K562 (cell line): ENCODE results near the gene SLC9A3. TPM values are rescaled to one million over a fixed set of nuclear protein-coding genes. Genes with fewer than 3 reads are reported as not detected.

Source experiments
- ASH1L ChIP-seq: fragments of 450-650 bp; IDR thresholded peaks from 2 replicates; pipeline ENCODE4 v1.6.1; 2018; ENCODE audit warnings: borderline replicate concordance, mild to moderate bottlenecking, low read depth; ENCODE audit not compliant: partially characterized antibody
- BHLHE40 ChIP-seq: IDR thresholded peaks from 2 replicates; pipeline ENCODE4 v1.6.1; 2011; ENCODE audit warnings: low read length, improper control_type of control experiment
- EWSR1 ChIP-seq: fragments of 450-650 bp; IDR thresholded peaks from 2 replicates; pipeline ENCODE4 v1.6.1; 2018; ENCODE audit warnings: borderline replicate concordance, mild to moderate bottlenecking, low read depth, moderate library complexity; ENCODE audit not compliant: partially characterized antibody
- FOXA3 ChIP-seq, 2 experiments: fragments of 450-650 bp in 1 of 2; sonication (generic) in 1 of 2; formaldehyde crosslinking; IDR thresholded peaks in 1 of 2; conservative IDR thresholded peaks in 1 of 2; 2 replicates each; pipeline versions ENCODE4 v1.4.0 to v1.8.0; 2020 to 2022; ENCODE audit warnings: mild to moderate bottlenecking in 2 of 2, missing genetic modification reagents in 1 of 2
- GABPB1 ChIP-seq: sonication (generic); formaldehyde crosslinking; IDR thresholded peaks from 2 replicates; pipeline ENCODE4 v1.8.0; 2022; ENCODE audit warnings: mild to moderate bottlenecking, missing genetic modification reagents
- MCM7 ChIP-seq, 2 experiments: fragments of 450-650 bp; IDR thresholded peaks; 2 replicates each; pipeline ENCODE4 v1.6.1; 2016 to 2018
- XRCC4 ChIP-seq: IDR thresholded peaks from one replicate; pipeline ENCODE4 v1.6.1; 2011; ENCODE audit not compliant: insufficient read depth, insufficient read length; ENCODE audit errors: extremely low read depth
- XRCC5 ChIP-seq: fragments of 200-400 bp; formaldehyde crosslinking; IDR thresholded peaks from 2 replicates; pipeline ENCODE4 v1.6.1; 2017; ENCODE audit warnings: low read depth, mild to moderate bottlenecking, low read length
- ZNF699 ChIP-seq: fragments of 250-450 bp; sonication (Bioruptor Pico); IDR thresholded peaks from 2 replicates; pipeline ENCODE4 v1.8.0; 2021; ENCODE audit warnings: mild to moderate bottlenecking, moderate library complexity; ENCODE audit not compliant: insufficient replicate concordance
- polyA plus RNA-seq, 8 experiments: library from polyadenylated mRNA; depleted of rRNA in 4 of 8; stranded (reverse) in 5 of 8; unstranded in 3 of 8; fragments of >200 nt; fragmentation: Nextera tagmentation in 2 of 8; fragmentation: Illumina TruSeq in 1 of 8; extraction: Ambion mirVana in 2 of 8; extraction: Trizol in 1 of 8; gene quantifications; 2 replicates each; pipeline versions ENCODE4 v1.2.1 to v1.2.3, GENCODE V29; 2011 to 2014; ENCODE audit warnings: inconsistent platforms in 1 of 8, missing spikeins in 1 of 8
- total RNA-seq, 7 experiments: library from RNA; depleted of rRNA in 6 of 7; stranded (reverse); fragments of >200 nt in 6 of 7; fragmentation: Illumina TruSeq in 2 of 7; extraction: Trizol in 2 of 7; gene quantifications; 2 replicates each; pipeline versions ENCODE4 v1.2.1 to v1.2.3, GENCODE V29; 2011 to 2021; ENCODE audit warnings: low replicate concordance in 1 of 7
- TF ChIP-seq, protein P1 (sequence below): fragments of 450-650 bp; conservative IDR thresholded peaks from 2 replicates; pipeline ENCODE4 v1.6.1; 2016; ENCODE audit warnings: missing genetic modification characterization, low read depth, mild to moderate bottlenecking, control low read depth, missing compliant biosample characterization
- TF ChIP-seq, protein P2 (sequence below): sonication (generic); formaldehyde crosslinking; IDR thresholded peaks from 2 replicates; pipeline ENCODE4 v1.8.0; 2022; ENCODE audit warnings: mild to moderate bottlenecking, missing genetic modification reagents
- TF ChIP-seq, protein P3 (sequence below): sonication (generic); formaldehyde crosslinking; IDR thresholded peaks from 2 replicates; pipeline ENCODE4 v1.5.0; 2020; ENCODE audit warnings: missing genetic modification reagents
- TF ChIP-seq, protein P4 (sequence below): fragments of 450-650 bp; formaldehyde crosslinking; IDR thresholded peaks from 2 replicates; pipeline ENCODE4 v1.4.0; 2020; ENCODE audit warnings: mild to moderate bottlenecking, moderate library complexity
- TF ChIP-seq, protein P5 (sequence below): fragments of 450-650 bp; formaldehyde crosslinking; IDR thresholded peaks from 2 replicates; pipeline ENCODE4 v1.4.0; 2020; ENCODE audit warnings: mild to moderate bottlenecking, mixed read lengths
- TF ChIP-seq, protein P6 (sequence below): fragments of 450-650 bp; formaldehyde crosslinking; IDR thresholded peaks from 2 replicates; pipeline ENCODE4 v1.4.0; 2020; ENCODE audit warnings: mild to moderate bottlenecking, moderate library complexity
- TF ChIP-seq, protein P7 (sequence below): fragments of 450-650 bp; IDR thresholded peaks from 2 replicates; pipeline ENCODE4 v1.6.1; 2016; ENCODE audit warnings: borderline replicate concordance

Gene SLC9A3
- total and polyA plus RNA-seq, 9 of the 15 experiments (the other 6 are each of a cell fraction or from before 2014, with no cell fraction given): 1.5 to 5.8 (median 3.7) TPM; not detected in 2

DNA sequence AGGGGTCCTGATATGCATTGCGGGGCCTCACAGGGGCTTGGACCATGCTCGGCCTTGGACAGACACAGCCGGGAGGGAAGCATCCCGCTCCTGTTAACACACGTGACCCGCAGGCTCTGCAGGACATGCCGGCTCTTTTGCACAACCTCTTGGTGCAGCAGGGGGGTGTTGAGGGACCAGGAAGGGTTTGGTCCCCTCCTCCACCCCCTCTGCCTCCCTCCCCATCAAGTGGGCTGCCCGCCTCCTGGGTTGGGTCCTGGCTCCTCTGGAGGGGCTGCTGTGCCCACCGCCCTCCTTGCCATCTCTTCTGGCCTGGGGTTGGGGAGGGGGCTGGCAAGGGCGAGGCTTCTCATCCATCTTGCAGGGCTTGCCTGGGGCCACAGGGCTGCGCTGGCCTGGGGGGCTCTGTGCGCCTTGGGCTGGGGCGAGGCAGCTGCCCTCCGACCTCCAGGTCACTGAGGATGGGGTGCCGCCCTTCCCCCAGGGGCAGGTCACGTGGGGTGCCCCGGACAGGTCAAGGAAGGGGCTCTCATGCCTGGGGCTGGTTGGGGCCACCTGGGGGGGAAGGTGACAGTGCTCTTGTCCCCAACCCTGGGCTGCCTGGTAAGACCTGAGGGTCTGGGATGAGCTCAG lies 16.8 kb upstream of the SLC9A3 start (continued):
- TF ChIP-seq XRCC4 (no peak), EWSR1 (no peak), XRCC5 (no peak), ZNF699 (CRISPR knock-in tag) (no peak), BHLHE40 (peak; percentile 65), MCM7 (IDR thresholded peaks at IDR 0.05) (no peak), FOXA3 (CRISPR knock-in tag; conservative IDR thresholded peaks at IDR 0.05 in 1 of 2, IDR thresholded peaks at IDR 0.05 in 1 of 2) (no peak), ASH1L (no peak), GABPB1 (CRISPR knock-in tag) (no peak)
- TF ChIP-seq, protein P1, sequence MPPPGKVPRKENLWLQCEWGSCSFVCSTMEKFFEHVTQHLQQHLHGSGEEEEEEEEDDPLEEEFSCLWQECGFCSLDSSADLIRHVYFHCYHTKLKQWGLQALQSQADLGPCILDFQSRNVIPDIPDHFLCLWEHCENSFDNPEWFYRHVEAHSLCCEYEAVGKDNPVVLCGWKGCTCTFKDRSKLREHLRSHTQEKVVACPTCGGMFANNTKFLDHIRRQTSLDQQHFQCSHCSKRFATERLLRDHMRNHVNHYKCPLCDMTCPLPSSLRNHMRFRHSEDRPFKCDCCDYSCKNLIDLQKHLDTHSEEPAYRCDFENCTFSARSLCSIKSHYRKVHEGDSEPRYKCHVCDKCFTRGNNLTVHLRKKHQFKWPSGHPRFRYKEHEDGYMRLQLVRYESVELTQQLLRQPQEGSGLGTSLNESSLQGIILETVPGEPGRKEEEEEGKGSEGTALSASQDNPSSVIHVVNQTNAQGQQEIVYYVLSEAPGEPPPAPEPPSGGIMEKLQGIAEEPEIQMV (tag): no peak
- TF ChIP-seq, protein P2, sequence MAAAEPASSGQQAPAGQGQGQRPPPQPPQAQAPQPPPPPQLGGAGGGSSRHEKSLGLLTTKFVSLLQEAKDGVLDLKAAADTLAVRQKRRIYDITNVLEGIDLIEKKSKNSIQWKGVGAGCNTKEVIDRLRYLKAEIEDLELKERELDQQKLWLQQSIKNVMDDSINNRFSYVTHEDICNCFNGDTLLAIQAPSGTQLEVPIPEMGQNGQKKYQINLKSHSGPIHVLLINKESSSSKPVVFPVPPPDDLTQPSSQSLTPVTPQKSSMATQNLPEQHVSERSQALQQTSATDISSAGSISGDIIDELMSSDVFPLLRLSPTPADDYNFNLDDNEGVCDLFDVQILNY: no peak
- TF ChIP-seq, protein P3, sequence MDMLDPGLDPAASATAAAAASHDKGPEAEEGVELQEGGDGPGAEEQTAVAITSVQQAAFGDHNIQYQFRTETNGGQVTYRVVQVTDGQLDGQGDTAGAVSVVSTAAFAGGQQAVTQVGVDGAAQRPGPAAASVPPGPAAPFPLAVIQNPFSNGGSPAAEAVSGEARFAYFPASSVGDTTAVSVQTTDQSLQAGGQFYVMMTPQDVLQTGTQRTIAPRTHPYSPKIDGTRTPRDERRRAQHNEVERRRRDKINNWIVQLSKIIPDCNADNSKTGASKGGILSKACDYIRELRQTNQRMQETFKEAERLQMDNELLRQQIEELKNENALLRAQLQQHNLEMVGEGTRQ (CRISPR knock-in tag): peak; percentile 62
- TF ChIP-seq, protein P4, sequence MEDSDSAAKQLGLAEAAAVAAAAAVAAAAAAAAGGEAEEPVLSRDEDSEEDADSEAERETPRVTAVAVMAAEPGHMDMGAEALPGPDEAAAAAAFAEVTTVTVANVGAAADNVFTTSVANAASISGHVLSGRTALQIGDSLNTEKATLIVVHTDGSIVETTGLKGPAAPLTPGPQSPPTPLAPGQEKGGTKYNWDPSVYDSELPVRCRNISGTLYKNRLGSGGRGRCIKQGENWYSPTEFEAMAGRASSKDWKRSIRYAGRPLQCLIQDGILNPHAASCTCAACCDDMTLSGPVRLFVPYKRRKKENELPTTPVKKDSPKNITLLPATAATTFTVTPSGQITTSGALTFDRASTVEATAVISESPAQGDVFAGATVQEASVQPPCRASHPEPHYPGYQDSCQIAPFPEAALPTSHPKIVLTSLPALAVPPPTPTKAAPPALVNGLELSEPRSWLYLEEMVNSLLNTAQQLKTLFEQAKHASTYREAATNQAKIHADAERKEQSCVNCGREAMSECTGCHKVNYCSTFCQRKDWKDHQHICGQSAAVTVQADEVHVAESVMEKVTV (CRISPR knock-in tag): no peak
- TF ChIP-seq, protein P5, sequence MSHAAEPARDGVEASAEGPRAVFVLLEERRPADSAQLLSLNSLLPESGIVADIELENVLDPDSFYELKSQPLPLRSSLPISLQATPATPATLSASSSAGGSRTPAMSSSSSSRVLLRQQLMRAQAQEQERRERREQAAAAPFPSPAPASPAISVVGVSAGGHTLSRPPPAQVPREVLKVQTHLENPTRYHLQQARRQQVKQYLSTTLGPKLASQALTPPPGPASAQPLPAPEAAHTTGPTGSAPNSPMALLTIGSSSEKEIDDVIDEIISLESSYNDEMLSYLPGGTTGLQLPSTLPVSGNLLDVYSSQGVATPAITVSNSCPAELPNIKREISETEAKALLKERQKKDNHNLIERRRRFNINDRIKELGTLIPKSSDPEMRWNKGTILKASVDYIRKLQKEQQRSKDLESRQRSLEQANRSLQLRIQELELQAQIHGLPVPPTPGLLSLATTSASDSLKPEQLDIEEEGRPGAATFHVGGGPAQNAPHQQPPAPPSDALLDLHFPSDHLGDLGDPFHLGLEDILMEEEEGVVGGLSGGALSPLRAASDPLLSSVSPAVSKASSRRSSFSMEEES: peak; percentile 35
- TF ChIP-seq, protein P6, sequence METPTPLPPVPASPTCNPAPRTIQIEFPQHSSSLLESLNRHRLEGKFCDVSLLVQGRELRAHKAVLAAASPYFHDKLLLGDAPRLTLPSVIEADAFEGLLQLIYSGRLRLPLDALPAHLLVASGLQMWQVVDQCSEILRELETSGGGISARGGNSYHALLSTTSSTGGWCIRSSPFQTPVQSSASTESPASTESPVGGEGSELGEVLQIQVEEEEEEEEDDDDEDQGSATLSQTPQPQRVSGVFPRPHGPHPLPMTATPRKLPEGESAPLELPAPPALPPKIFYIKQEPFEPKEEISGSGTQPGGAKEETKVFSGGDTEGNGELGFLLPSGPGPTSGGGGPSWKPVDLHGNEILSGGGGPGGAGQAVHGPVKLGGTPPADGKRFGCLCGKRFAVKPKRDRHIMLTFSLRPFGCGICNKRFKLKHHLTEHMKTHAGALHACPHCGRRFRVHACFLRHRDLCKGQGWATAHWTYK (CRISPR knock-in tag): no peak
- TF ChIP-seq, protein P7, sequence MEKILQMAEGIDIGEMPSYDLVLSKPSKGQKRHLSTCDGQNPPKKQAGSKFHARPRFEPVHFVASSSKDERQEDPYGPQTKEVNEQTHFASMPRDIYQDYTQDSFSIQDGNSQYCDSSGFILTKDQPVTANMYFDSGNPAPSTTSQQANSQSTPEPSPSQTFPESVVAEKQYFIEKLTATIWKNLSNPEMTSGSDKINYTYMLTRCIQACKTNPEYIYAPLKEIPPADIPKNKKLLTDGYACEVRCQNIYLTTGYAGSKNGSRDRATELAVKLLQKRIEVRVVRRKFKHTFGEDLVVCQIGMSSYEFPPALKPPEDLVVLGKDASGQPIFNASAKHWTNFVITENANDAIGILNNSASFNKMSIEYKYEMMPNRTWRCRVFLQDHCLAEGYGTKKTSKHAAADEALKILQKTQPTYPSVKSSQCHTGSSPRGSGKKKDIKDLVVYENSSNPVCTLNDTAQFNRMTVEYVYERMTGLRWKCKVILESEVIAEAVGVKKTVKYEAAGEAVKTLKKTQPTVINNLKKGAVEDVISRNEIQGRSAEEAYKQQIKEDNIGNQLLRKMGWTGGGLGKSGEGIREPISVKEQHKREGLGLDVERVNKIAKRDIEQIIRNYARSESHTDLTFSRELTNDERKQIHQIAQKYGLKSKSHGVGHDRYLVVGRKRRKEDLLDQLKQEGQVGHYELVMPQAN: no peak
